GM12801 (cell line): ENCODE results near the gene ARPC1A.

Source experiments
- TF ChIP-seq, protein P1 (sequence below): IDR thresholded peaks from one replicate; pipeline ENCODE4 v1.5.1; 2011; ENCODE audit warnings: control low read depth; ENCODE audit not compliant: insufficient read length; ENCODE audit errors: extremely low read depth

ARPC1A gene

DNA sequence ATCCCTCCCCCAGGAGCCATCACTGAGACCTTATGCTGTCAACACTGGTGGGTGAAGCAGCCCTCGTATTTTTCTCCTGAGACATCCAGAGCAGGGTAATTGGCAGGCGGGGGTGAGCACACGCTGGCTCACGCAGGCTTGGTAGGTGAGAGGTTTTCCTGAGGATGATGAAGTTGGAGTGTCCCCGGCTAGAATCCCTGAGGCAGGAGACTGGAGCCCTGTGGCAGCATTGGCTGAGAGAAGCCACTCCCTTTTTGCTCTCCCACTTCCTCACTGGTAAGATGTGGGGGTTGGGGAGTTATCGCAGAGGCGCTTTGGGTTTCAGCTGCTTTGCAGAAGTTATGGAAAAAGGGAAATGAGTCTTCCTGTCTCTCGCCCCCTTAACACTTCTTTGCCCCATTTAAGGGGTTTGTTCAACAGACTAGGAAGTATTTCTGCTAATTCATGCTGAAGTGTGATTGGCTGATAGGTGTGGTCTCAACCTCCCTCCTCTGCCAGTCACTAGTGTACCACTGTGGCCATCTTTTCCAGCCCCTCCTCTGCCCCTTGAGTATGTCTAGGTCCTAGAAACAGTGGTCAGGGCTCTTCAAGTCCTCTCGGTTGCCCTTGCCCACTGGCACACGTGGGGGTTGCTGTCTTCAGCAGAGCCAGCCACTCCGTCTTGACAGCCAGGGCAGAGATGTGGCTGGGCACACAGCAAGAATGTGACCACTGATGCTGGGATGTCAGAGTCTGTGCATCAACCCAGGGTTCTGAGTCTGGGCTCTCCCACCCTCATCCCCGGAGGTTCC lies 54.5 kb downstream of the ARPC1A start:
- TF ChIP-seq, protein P1, sequence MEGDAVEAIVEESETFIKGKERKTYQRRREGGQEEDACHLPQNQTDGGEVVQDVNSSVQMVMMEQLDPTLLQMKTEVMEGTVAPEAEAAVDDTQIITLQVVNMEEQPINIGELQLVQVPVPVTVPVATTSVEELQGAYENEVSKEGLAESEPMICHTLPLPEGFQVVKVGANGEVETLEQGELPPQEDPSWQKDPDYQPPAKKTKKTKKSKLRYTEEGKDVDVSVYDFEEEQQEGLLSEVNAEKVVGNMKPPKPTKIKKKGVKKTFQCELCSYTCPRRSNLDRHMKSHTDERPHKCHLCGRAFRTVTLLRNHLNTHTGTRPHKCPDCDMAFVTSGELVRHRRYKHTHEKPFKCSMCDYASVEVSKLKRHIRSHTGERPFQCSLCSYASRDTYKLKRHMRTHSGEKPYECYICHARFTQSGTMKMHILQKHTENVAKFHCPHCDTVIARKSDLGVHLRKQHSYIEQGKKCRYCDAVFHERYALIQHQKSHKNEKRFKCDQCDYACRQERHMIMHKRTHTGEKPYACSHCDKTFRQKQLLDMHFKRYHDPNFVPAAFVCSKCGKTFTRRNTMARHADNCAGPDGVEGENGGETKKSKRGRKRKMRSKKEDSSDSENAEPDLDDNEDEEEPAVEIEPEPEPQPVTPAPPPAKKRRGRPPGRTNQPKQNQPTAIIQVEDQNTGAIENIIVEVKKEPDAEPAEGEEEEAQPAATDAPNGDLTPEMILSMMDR: no peak

DNA sequence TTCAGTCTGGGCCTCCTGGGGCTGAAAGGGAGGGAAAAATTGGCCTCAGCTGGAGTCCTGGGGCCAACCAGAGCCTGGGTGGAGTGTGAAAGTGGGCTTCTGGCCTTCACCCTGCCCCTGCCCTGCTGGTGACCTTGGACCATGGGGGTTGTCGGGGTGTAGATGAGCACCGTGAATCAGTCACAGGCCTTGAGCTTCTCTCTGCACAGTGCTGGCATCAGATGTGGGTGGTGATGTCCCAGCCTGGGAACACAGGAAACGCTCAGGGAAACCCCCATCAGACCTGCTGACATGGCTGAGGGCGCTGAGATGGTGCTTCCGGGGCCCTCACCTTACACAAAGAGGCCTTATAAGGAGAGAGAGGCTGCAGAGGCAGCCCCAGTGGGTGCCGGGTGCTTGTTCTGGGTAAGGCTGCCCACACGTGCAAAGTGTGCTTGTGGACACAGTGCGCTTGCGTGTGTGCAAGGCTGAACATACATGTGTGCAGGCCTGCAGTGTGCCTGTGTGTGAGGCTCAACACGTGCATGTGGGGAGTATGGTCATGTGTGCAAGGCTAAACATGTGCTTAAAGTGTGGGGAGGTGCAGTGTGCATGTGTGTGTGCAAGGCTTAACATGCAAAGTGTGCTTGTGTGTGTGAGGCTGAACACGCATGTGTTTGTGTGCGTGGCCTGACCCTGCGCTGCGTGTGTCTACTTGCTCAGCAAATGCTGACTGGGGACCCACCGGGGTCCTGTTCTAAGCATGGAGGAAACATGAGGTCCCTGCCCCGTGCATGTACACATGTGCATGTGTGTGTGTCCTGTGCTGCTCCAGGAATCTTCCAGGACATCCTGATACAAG lies 55.3 kb downstream of the ARPC1A start:
- TF ChIP-seq, protein P1: no peak

- TF ChIP-seq, protein P1: no peak
These were observed 56.0 kb downstream of the ARPC1A start for GRCh38 chr7:99381664-99382075.

GRCh38 chr7:99383203-99383602 lies 57.5 kb downstream of the ARPC1A start:
- TF ChIP-seq, protein P1: no peak

DNA sequence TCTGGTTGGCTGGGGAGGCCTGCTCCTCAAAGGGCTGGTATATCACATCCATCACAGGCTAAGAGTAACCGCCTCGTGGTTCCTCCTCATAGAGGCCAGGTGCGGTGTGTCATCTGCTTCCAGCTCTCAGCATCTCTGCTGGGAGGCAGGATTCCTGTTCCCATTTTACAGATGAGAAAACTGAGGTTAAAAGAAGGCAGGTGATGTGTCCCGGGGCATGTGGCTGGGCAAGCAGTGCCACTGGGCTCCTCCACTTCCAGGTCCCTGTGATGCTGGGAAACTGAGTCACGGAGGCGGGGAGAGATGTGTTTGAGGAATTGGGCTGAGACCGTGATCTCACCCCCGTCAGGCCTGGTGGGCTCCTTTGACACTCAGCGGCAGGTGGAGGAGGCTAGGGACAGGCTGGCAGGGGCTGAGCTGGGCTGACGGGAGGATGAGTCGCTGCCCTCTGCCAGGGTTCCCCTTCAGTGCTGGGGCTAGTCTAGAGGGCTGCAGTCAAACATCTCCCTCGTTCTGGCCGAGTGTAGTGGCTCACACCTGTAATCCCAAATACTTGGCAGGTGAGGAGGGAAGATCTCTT lies 58.2 kb downstream of the ARPC1A start:
- TF ChIP-seq, protein P1: no peak

DNA sequence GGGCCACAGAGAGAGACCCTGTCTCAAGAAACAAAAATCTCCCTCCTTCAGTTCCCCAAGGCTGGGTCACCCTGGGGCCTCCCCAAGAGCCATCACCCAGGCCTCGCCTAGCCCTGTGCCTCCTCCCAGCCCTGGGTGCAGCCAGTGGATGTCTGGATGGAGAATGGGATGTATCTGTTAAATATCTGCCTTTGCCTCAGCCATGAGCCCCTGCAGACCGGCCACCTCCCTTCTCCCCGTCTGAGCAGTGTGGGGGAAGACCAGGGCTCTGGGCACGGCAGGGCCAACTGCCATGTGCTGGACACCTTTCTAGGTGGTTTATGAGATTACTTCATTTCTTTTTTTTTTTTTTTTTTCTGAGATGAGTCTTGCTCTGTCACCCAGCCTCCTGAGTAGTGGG lies 58.8 kb downstream of the ARPC1A start:
- TF ChIP-seq, protein P1: no peak

- TF ChIP-seq, protein P1: no peak
These were observed 59.9 kb downstream of the ARPC1A start for GRCh38 chr7:99385564-99385963.
